ENCODE measurements around the gene ESR1.

GRCh38 chr6:152110886-152111820 lies 303.7 kb downstream of the ESR1 start:
- TF ChIP-seq CTCF (IDR thresholded peaks at IDR 0.05; ENCODE audit: low read length): no peak
- TF ChIP-seq EZH2 (optimal IDR thresholded peaks at IDR 0.05; ENCODE audit: low read depth, low read length): no peak
- no peak for TF ChIP-seq EZH2phosphoT487 (IDR thresholded peaks at IDR 0.05; ENCODE audit: low read length)

All from MM.1S (cell line).